H9 (cell line): ENCODE results near the gene TMEM209. TPM values are rescaled to one million over a fixed set of nuclear protein-coding genes. Genes with fewer than 3 reads are reported as not detected.

Experiments
- DNase-seq: peaks from one replicate; pipeline ENCODE4 v3.0.0-alpha.2; 2017
- H2AFZ ChIP-seq: one replicate; pipeline ENCODE4 v1.6.1; 2013; ENCODE audit warnings: mild to moderate bottlenecking, low read length, control low read depth, moderate library complexity
- H2AK5ac ChIP-seq: 2 replicates; pipeline ENCODE4 v1.6.1; 2013; ENCODE audit warnings: low read length, control low read depth, mixed read lengths; ENCODE audit not compliant: insufficient read length
- H2BK120ac ChIP-seq: one replicate; pipeline ENCODE4 v1.6.1; 2013; ENCODE audit warnings: low read depth, mild to moderate bottlenecking, low read length, control low read depth, inconsistent platforms; ENCODE audit not compliant: poor library complexity, severe bottlenecking
- H2BK12ac ChIP-seq: 2 replicates; pipeline ENCODE4 v1.6.1; 2013; ENCODE audit warnings: low read length, control low read depth, mixed read lengths, low read depth; ENCODE audit not compliant: insufficient read length
- H2BK15ac ChIP-seq: 2 replicates; pipeline ENCODE4 v1.6.1; 2013; ENCODE audit warnings: low read depth, low read length, control low read depth
- H2BK20ac ChIP-seq: one replicate; pipeline ENCODE4 v1.6.1; 2013; ENCODE audit warnings: low read depth, mild to moderate bottlenecking, low read length, control low read depth, inconsistent platforms; ENCODE audit not compliant: poor library complexity, severe bottlenecking
- H2BK5ac ChIP-seq: 2 replicates; pipeline ENCODE4 v1.6.1; 2013; ENCODE audit warnings: low read length, control low read depth, mixed read lengths; ENCODE audit not compliant: insufficient read length
- H3K14ac ChIP-seq: 2 replicates; pipeline ENCODE4 v1.6.1; 2013; ENCODE audit warnings: low read length, control low read depth; ENCODE audit not compliant: insufficient read depth
- H3K18ac ChIP-seq: 2 replicates; pipeline ENCODE4 v1.6.1; 2013; ENCODE audit warnings: low read depth, mild to moderate bottlenecking, mixed read lengths, low read length, control low read depth; ENCODE audit not compliant: insufficient read length
- H3K23ac ChIP-seq: 2 replicates; pipeline ENCODE4 v1.6.1; 2013; ENCODE audit warnings: low read length, control low read depth, mixed read lengths, low read depth; ENCODE audit not compliant: insufficient read length
- H3K23me2 ChIP-seq: 2 replicates; pipeline ENCODE4 v1.6.1; 2013; ENCODE audit warnings: low read depth, mild to moderate bottlenecking, mixed read lengths, low read length, control low read depth; ENCODE audit not compliant: insufficient read length, poor library complexity, severe bottlenecking
- H3K27ac ChIP-seq: 2 replicates; pipeline ENCODE4 v1.5.1; 2013; ENCODE audit warnings: low read length, control low read depth, mixed read lengths, low read depth; ENCODE audit not compliant: insufficient read length
- H3K27me3 ChIP-seq: 2 replicates; pipeline ENCODE4 v1.6.1; 2013; ENCODE audit warnings: low read length, control low read depth, inconsistent platforms; ENCODE audit not compliant: insufficient read depth
- H3K4ac ChIP-seq: 2 replicates; pipeline ENCODE4 v1.6.1; 2013; ENCODE audit warnings: low read depth, mild to moderate bottlenecking, control low read depth, inconsistent platforms, low read length, moderate library complexity
- H3K4me1 ChIP-seq: 2 replicates; pipeline ENCODE4 v1.6.1; 2013; ENCODE audit warnings: low read length, control low read depth, inconsistent platforms; ENCODE audit not compliant: insufficient read depth
- H3K4me2 ChIP-seq: 2 replicates; pipeline ENCODE4 v1.6.1; 2013; ENCODE audit warnings: low read length, control low read depth, mixed read lengths; ENCODE audit not compliant: insufficient read length, insufficient read depth
- H3K56ac ChIP-seq: 2 replicates; pipeline ENCODE4 v1.6.1; 2013; ENCODE audit warnings: low read depth, mild to moderate bottlenecking, mixed read lengths, low read length, control low read depth; ENCODE audit not compliant: insufficient read length
- H3K79me1 ChIP-seq: 2 replicates; pipeline ENCODE4 v1.6.1; 2013; ENCODE audit warnings: low read depth, mild to moderate bottlenecking, moderate library complexity, low read length, control low read depth, inconsistent platforms; ENCODE audit not compliant: insufficient read depth, poor library complexity, severe bottlenecking
- H3K79me2 ChIP-seq: 2 replicates; pipeline ENCODE4 v1.6.1; 2013; ENCODE audit warnings: low read length, control low read depth, inconsistent platforms; ENCODE audit not compliant: insufficient read depth
- H3K9ac ChIP-seq: 2 replicates; pipeline ENCODE4 v1.6.1; 2013; ENCODE audit warnings: low read length, control low read depth, mixed read lengths; ENCODE audit not compliant: insufficient read length; ENCODE audit errors: extremely low read depth
- H3K9me3 ChIP-seq: one replicate; pipeline ENCODE4 v1.6.1; 2013; ENCODE audit warnings: low read depth, low read length, inconsistent platforms; ENCODE audit not compliant: control insufficient read depth
- H3T11ph ChIP-seq: one replicate; pipeline ENCODE4 v1.6.1; 2013; ENCODE audit warnings: mild to moderate bottlenecking, low read length, control low read depth, inconsistent platforms
- H4K20me1 ChIP-seq: one replicate; pipeline ENCODE4 v1.6.1; 2013; ENCODE audit not compliant: control insufficient read depth, insufficient read length, insufficient read depth
- H4K5ac ChIP-seq: 2 replicates; pipeline ENCODE4 v1.6.1; 2013; ENCODE audit warnings: low read depth, mild to moderate bottlenecking, mixed read lengths, low read length, control low read depth; ENCODE audit not compliant: insufficient read length
- H4K8ac ChIP-seq: replicated peaks from 2 replicates; pipeline ENCODE4 v1.6.1; 2013; ENCODE audit warnings: low read length, control low read depth, mixed read lengths, low read depth; ENCODE audit not compliant: insufficient read length
- H4K91ac ChIP-seq: 2 replicates; pipeline ENCODE4 v1.6.1; 2013; ENCODE audit warnings: low read depth, mild to moderate bottlenecking, moderate library complexity, mixed read lengths, low read length, control low read depth; ENCODE audit not compliant: insufficient read length
- H3K27ac Mint-ChIP-seq, 3 experiments: 2 replicates in 2 of 3; 3 replicates in 1 of 3; pipeline ENCODE4 v1.8.0; 2020 to 2021; ENCODE audit warnings: mixed read lengths in 3 of 3, mild to moderate bottlenecking in 1 of 3, moderate library complexity in 1 of 3
- H3K27me3 Mint-ChIP-seq: 2 replicates; pipeline ENCODE4 v1.8.0; 2021; ENCODE audit warnings: low read depth, mild to moderate bottlenecking, moderate library complexity, mixed read lengths
- H3K36me3 Mint-ChIP-seq, 3 experiments: 2 replicates in 2 of 3; 3 replicates in 1 of 3; pipeline ENCODE4 v1.8.0; 2020 to 2021; ENCODE audit warnings: low read depth in 3 of 3, mixed read lengths in 3 of 3; ENCODE audit not compliant: insufficient read depth in 1 of 3
- H3K4me1 Mint-ChIP-seq, 2 experiments: 2 replicates each; pipeline ENCODE4 v1.8.0; 2020; ENCODE audit warnings: mixed read lengths in 2 of 2
- H3K4me3 Mint-ChIP-seq, 2 experiments: 2 replicates in 1 of 2; 3 replicates in 1 of 2; pipeline ENCODE4 v1.8.0; 2020 to 2021; ENCODE audit warnings: mild to moderate bottlenecking in 2 of 2, mixed read lengths in 2 of 2, moderate library complexity in 1 of 2
- H3K9me3 Mint-ChIP-seq, 2 experiments: 2 replicates in 1 of 2; 3 replicates in 1 of 2; pipeline ENCODE4 v1.8.0; 2020; ENCODE audit warnings: mild to moderate bottlenecking in 2 of 2, mixed read lengths in 2 of 2, moderate library complexity in 1 of 2
- WGBS: extraction: QIAGEN DNeasy Blood & Tissue Kit; methylation state at CpG from one replicate; pipeline ENCODE4 v1.1.7; 2013; ENCODE audit warnings: missing lambda C conversion rate, low lambda C conversion rate, mixed read lengths; ENCODE audit not compliant: insufficient read length; ENCODE audit errors: extremely low coverage; 5-methylcytosine and 5-hydroxymethylcytosine counted together
- total RNA-seq: library from RNA; stranded (reverse); gene quantifications from 2 replicates; pipeline ENCODE4 v1.2.1, GENCODE V29; 2021
- TF ChIP-seq, protein P1 (sequence below): fragments of 200-600 bp; sonication (generic); conservative IDR thresholded peaks from 3 replicates; pipeline ENCODE4 v1.8.0; 2021; ENCODE audit warnings: antibody characterized with exemption, mild to moderate bottlenecking

The TMEM209 gene
- total RNA-seq, 1 experiment from 2014 or later = 30.8 TPM

- H2BK120ac ChIP-seq = no peak overlapping the region
- no peak overlapping the region for H3K4me3 Mint-ChIP-seq
- no peaks in the 10 kb centered on the region for H3K9me3 ChIP-seq
- no peak overlapping the region for H3K56ac ChIP-seq
- H2AK5ac ChIP-seq = no peak overlapping the region
- TF ChIP-seq, protein P1, sequence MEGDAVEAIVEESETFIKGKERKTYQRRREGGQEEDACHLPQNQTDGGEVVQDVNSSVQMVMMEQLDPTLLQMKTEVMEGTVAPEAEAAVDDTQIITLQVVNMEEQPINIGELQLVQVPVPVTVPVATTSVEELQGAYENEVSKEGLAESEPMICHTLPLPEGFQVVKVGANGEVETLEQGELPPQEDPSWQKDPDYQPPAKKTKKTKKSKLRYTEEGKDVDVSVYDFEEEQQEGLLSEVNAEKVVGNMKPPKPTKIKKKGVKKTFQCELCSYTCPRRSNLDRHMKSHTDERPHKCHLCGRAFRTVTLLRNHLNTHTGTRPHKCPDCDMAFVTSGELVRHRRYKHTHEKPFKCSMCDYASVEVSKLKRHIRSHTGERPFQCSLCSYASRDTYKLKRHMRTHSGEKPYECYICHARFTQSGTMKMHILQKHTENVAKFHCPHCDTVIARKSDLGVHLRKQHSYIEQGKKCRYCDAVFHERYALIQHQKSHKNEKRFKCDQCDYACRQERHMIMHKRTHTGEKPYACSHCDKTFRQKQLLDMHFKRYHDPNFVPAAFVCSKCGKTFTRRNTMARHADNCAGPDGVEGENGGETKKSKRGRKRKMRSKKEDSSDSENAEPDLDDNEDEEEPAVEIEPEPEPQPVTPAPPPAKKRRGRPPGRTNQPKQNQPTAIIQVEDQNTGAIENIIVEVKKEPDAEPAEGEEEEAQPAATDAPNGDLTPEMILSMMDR = no peak
- H2BK12ac ChIP-seq = no peak overlapping the region
- no peak overlapping the region for H3K9ac ChIP-seq
- H3K79me1 ChIP-seq = no peaks in the 10 kb centered on the region
- no peak for DNase-seq
- H3K27ac ChIP-seq = no peak overlapping the region
- no peak overlapping the region for H3K18ac ChIP-seq
- H3K23ac ChIP-seq = no peak overlapping the region
- peaks cover 4% of the 10 kb centered on the region for H4K20me1 ChIP-seq
- no peak overlapping the region for H2BK5ac ChIP-seq
- H3K27me3 Mint-ChIP-seq = peaks cover 18% of the 10 kb centered on the region
- no peak overlapping the region for H3K4ac ChIP-seq
- 0 out of 2 replicates have a peak, but pooled peaks cover 2% of the 10 kb centered on the region for H3K4me1 ChIP-seq
- peaks cover 21 to 39% of the 10 kb centered on the region in 2 experiments for H3K4me1 Mint-ChIP-seq
- no peak overlapping the region for H3T11ph ChIP-seq
- no peaks in the 10 kb centered on the region for H3K79me2 ChIP-seq
- no peak overlapping the region for H2BK15ac ChIP-seq
- H3K27me3 ChIP-seq = no peaks in the 10 kb centered on the region
- H3K36me3 Mint-ChIP-seq = peaks cover 2 to 15% (median 13%) of the 10 kb centered on the region in 3 experiments
- no peaks in the 10 kb centered on the region; a peak in 1 of 5 replicates for H3K9me3 Mint-ChIP-seq
- no CpG with 5 or more reads among the region's 1 CpG for WGBS
- no peak overlapping the region for H3K27ac Mint-ChIP-seq
- no peak overlapping the region for H2BK20ac ChIP-seq
- no peak overlapping the region for H4K8ac ChIP-seq
- H4K5ac ChIP-seq = no peak overlapping the region
- H3K23me2 ChIP-seq = peaks cover 9% of the 10 kb centered on the region
- H2AFZ ChIP-seq = no peak overlapping the region
- H3K14ac ChIP-seq = no peak overlapping the region
- H3K4me2 ChIP-seq = no peak overlapping the region
- H4K91ac ChIP-seq = no peak overlapping the region
Observed at GRCh38 chr7:130136579-130137167, 68.5 kb downstream of the TMEM209 start.
